Hematopoietic multipotent progenitor cell (in vitro differentiated cells): ENCODE measurements around the gene SLC44A4. TPM values are rescaled to one million over a fixed set of nuclear protein-coding genes. Genes with fewer than 3 reads are reported as not detected.

Source experiments
- DNase-seq, 3 donors: peaks; one replicate each; pipeline ENCODE4 v3.0.0-alpha.2; 2011 to 2015; ENCODE audit warnings: low read depth in 2 of 3, low spot score in 2 of 3
- small RNA-seq: library from RNA; depleted of rRNA; stranded (forward); fragments of <200 nt; gene quantifications from one replicate; pipeline ENCODE3, GENCODE V24; 2012
- total RNA-seq: library from RNA; depleted of rRNA; stranded (reverse); fragments of >200 nt; gene quantifications from one replicate; pipeline ENCODE4 v1.2.3, GENCODE V29; 2012

The SLC44A4 gene
- total RNA-seq, 1 donor: 0.81 TPM

DNA sequence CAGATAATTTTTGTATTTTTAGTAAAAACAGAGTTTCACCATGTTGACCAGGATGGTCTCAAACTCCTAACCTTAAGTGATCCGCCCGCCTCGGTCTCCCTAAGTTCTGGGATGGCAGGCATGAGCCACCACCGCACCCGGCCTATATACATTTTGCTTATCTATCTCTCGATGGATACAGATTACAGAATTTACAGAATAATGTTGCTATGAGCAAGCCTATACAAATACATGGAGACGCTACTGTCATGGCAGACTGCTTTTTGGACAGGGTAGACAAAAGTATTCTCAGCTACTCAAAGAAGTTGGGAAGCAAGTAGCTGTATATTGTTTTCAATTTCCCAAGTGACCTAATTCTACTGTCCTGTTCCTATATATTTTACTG is 65.3 kb downstream of the SLC44A4 start:
- DNase-seq: no peak

Small RNA genes lying within 50 kb of the gene (small RNA-seq; reads per million reads assigned to genes)
- gene SNORD48 (19.5 reads per million, percentile 94 among the genes with 10 or more reads in this experiment), gene SNORD52 (not detected)

Other genes starting within 250 kb of the SLC44A4 start
- gene BAG6, start 226.3 kb downstream of the SLC44A4 start, total RNA-seq: 172 TPM
- 3.8 TPM for gene APOM, start 223.1 kb downstream of the SLC44A4 start, total RNA-seq
- gene C6orf47, start 218.2 kb downstream of the SLC44A4 start, total RNA-seq: 19.1 TPM
- gene GPANK1, start 214.0 kb downstream of the SLC44A4 start, total RNA-seq: 16.2 TPM
- 232 TPM for gene CSNK2B, start 212.9 kb downstream of the SLC44A4 start, total RNA-seq
- 7.8 TPM for gene LY6G5B, start 209.0 kb downstream of the SLC44A4 start, total RNA-seq
- gene LY6G5C, start 197.9 kb downstream of the SLC44A4 start, total RNA-seq: 3.5 TPM
- 75.4 TPM for gene ABHD16A, start 175.7 kb downstream of the SLC44A4 start, total RNA-seq
- 0.54 TPM for gene LY6G6F, start 172.1 kb downstream of the SLC44A4 start, total RNA-seq
- 1.6 TPM for gene LY6G6D, start 163.6 kb downstream of the SLC44A4 start, total RNA-seq
- gene LY6G6C, start 157.3 kb downstream of the SLC44A4 start, total RNA-seq: 0.54 TPM
- 7.8 TPM for gene MPIG6B, start 155.6 kb downstream of the SLC44A4 start, total RNA-seq
- 223 TPM for gene DDAH2, start 149.7 kb downstream of the SLC44A4 start, total RNA-seq
- gene CLIC1, start 142.5 kb downstream of the SLC44A4 start, total RNA-seq: 794 TPM
- 32.3 TPM for gene MSH5, start 139.0 kb downstream of the SLC44A4 start, total RNA-seq
- gene SAPCD1, start 116.3 kb downstream of the SLC44A4 start, total RNA-seq: 0.27 TPM
- gene VWA7, start 101.7 kb downstream of the SLC44A4 start, total RNA-seq: 2.4 TPM
- 52.0 TPM for gene VARS1, start 83.2 kb downstream of the SLC44A4 start, total RNA-seq
- gene LSM2, start 72.0 kb downstream of the SLC44A4 start, total RNA-seq: 70.6 TPM
- 1.9 TPM for gene HSPA1L, start 63.7 kb downstream of the SLC44A4 start, total RNA-seq
- gene HSPA1A, start 63.5 kb downstream of the SLC44A4 start, total RNA-seq: 358 TPM
- 303 TPM for gene HSPA1B, start 51.3 kb downstream of the SLC44A4 start, total RNA-seq
- 51.7 TPM for gene NEU1, start 16.2 kb downstream of the SLC44A4 start, total RNA-seq
- gene EHMT2, start 18.7 kb upstream of the SLC44A4 start, total RNA-seq: 128 TPM
- 8.9 TPM for gene ZBTB12, start 23.1 kb upstream of the SLC44A4 start, total RNA-seq
- gene C2, start 48.7 kb upstream of the SLC44A4 start, total RNA-seq: 0.54 TPM
- 0.54 TPM for gene CFB, start 67.1 kb upstream of the SLC44A4 start, total RNA-seq
- gene NELFE, start 80.0 kb upstream of the SLC44A4 start, total RNA-seq: 44.7 TPM
- gene SKIC2, start 80.2 kb upstream of the SLC44A4 start, total RNA-seq: 62.7 TPM
- gene DXO, start 93.1 kb upstream of the SLC44A4 start, total RNA-seq: 36.4 TPM
- gene C4A, start 103.1 kb upstream of the SLC44A4 start, total RNA-seq: 5.9 TPM
- gene C4B, start 135.8 kb upstream of the SLC44A4 start, total RNA-seq: 4.6 TPM
- gene CYP21A2, start 159.4 kb upstream of the SLC44A4 start, total RNA-seq: 0.27 TPM
- gene TNXB, start 230.3 kb upstream of the SLC44A4 start, total RNA-seq: 1.1 TPM
- 49.8 TPM for gene ATF6B, start 249.2 kb upstream of the SLC44A4 start, total RNA-seq